DOHH2 (cell line): ENCODE data around the gene KCNIP4.

Experiments used
- H3F3A ChIP-seq: fragments of 200-600 bp; sonication (generic), shearing (Covaris generic); 2 replicates; pipeline ENCODE4 v1.6.0; 2016; ENCODE audit warnings: antibody characterized with exemption, mild to moderate bottlenecking; ENCODE audit not compliant: control insufficient read depth, insufficient read depth
- H3K27ac ChIP-seq: fragments of 200-600 bp; sonication (generic); 2 replicates; pipeline ENCODE4 v1.5.1; 2014; ENCODE audit warnings: low read depth, mild to moderate bottlenecking, low read length, moderate library complexity
- H3K27me3 ChIP-seq: fragments of 200-600 bp; sonication (generic); 2 replicates; pipeline ENCODE4 v1.6.1; 2014; ENCODE audit warnings: mild to moderate bottlenecking, low read length, mixed read lengths; ENCODE audit not compliant: control insufficient read depth
- H3K36me3 ChIP-seq: fragments of 200-600 bp; sonication (generic); 2 replicates; pipeline ENCODE4 v1.6.1; 2014; ENCODE audit warnings: mild to moderate bottlenecking, low read length, moderate library complexity, mixed read lengths; ENCODE audit not compliant: control insufficient read depth
- H3K4me1 ChIP-seq: fragments of 200-600 bp; sonication (generic); 2 replicates; pipeline ENCODE4 v1.6.1; 2014; ENCODE audit warnings: mild to moderate bottlenecking, low read length, mixed read lengths; ENCODE audit not compliant: control insufficient read depth
- H3K4me2 ChIP-seq: fragments of 200-600 bp; sonication (generic); 2 replicates; pipeline ENCODE4 v1.6.0; 2014; ENCODE audit warnings: mild to moderate bottlenecking, low read length, moderate library complexity
- H3K4me3 ChIP-seq: fragments of 200-600 bp; sonication (generic); 2 replicates; pipeline ENCODE4 v1.5.1; 2014; ENCODE audit warnings: mild to moderate bottlenecking, low read length, mixed read lengths
- H3K79me2 ChIP-seq: fragments of 200-600 bp; sonication (generic); 2 replicates; pipeline ENCODE4 v1.6.1; 2014; ENCODE audit warnings: mild to moderate bottlenecking, low read length, mixed read lengths; ENCODE audit not compliant: control insufficient read depth
- H3K9me2 ChIP-seq: fragments of 200-600 bp; sonication (generic); replicated peaks from 2 replicates; pipeline ENCODE4 v1.6.1; 2014; ENCODE audit warnings: mild to moderate bottlenecking, low read length, mixed read lengths; ENCODE audit not compliant: control insufficient read depth
- H3K9me3 ChIP-seq: fragments of 200-600 bp; sonication (generic); 2 replicates; pipeline ENCODE4 v1.6.1; 2014; ENCODE audit warnings: antibody characterized with exemption, low read length, mixed read lengths; ENCODE audit not compliant: control insufficient read depth, insufficient read depth
- H4K20me1 ChIP-seq: fragments of 200-600 bp; sonication (generic); 2 replicates; pipeline ENCODE4 v1.6.0; 2014; ENCODE audit warnings: low read depth, mild to moderate bottlenecking, antibody characterized with exemption, low read length, moderate library complexity; ENCODE audit not compliant: control insufficient read depth, insufficient read depth
- CTCF ChIP-seq: fragments of 200-600 bp; sonication (generic); IDR thresholded peaks from one replicate; pipeline ENCODE4 v1.5.1; 2014; ENCODE audit warnings: antibody characterized with exemption, mild to moderate bottlenecking, low read depth, low read length; ENCODE audit not compliant: poor library complexity, severe bottlenecking
- EZH2phosphoT487 ChIP-seq: fragments of 200-600 bp; sonication (generic); IDR thresholded peaks from 2 replicates; pipeline ENCODE4 v1.6.1; 2017; ENCODE audit warnings: borderline replicate concordance, mild to moderate bottlenecking, antibody characterized with exemption, low read length, moderate library complexity, mixed read lengths

The KCNIP4 gene

GRCh38 chr4:21802406-21802805 lies 146.2 kb downstream of the KCNIP4 start:
- Histone ChIP-seq H3K4me2 (no peak overlapping the region), H3K27ac (no peak overlapping the region), H3K4me3 (no peak overlapping the region), H3F3A (no peaks in the 10 kb centered on the region), H3K79me2 (no peaks in the 10 kb centered on the region), H3K27me3 (no peaks in the 10 kb centered on the region), H3K9me2 (no peaks in the 10 kb centered on the region), H3K9me3 (no peaks in the 10 kb centered on the region), H4K20me1 (no peaks in the 10 kb centered on the region), H3K4me1 (no peaks in the 10 kb centered on the region), H3K36me3 (no peaks in the 10 kb centered on the region)
- TF ChIP-seq EZH2phosphoT487 = no peak
- no peak for TF ChIP-seq CTCF

DNA sequence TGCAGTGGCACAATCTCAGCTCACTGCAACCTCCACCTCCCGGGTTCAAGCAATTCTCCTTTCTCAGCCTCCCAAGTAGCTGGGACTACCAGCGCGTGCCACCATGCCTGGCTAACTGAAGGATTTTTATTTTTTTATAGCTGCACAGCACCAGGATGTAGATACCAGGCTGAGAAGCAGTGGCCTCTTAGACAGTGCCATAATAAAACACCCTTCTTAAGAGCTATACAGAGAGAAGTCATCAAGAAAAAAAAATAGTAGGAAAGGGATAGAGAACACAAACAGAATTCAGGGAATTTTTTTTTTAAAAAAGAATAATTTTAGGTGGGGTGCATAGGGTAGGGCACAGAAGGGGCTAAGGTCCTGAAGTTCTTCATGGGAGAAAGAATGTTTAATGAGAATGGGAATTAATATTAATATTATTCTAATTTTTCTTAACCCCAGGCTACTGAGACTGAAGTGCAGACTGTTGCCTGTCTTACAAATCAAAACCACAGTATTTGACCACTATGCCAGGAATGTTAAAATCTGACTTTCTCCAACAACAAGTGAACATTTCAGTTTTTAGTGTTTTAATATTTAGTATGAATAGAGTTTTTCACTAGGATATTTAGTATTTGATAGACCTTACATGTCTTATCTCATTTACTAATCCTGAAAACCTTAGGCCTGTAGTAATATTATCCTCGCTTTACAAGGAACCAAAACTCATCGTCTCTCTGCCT lies 146.7 kb downstream of the KCNIP4 start:
- H3K27ac ChIP-seq = no peak overlapping the region
- H3K4me2 ChIP-seq = no peak overlapping the region

DNA sequence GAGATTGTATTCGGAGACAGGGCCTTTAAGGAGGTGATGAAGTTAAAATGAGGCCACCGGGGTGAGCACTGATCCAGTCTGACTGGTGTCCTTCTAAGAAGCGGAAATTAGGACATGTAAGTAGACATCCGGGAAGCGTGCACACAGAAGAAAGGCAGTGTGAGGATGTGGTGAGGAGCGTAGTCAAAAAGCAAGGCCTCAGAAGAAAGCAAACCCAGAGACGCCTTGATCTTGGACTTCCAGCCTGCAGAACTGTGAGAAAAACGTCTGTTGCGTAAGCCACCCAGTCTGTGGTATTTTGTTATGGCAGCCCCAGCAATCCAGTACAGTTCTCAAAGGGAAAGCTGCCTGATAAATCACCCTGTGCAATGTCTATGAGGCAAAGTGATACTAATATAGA lies 153.5 kb downstream of the KCNIP4 start:
- no peak for TF ChIP-seq CTCF
- TF ChIP-seq EZH2phosphoT487 = no peak
- no peak overlapping the region for H3K4me2 ChIP-seq
- H3K79me2 ChIP-seq = no peaks in the 10 kb centered on the region
- no peaks in the 10 kb centered on the region for H3K9me3 ChIP-seq
- H3K4me1 ChIP-seq = no peaks in the 10 kb centered on the region
- H4K20me1 ChIP-seq = no peaks in the 10 kb centered on the region
- H3K4me3 ChIP-seq = no peak overlapping the region
- H3K36me3 ChIP-seq = no peaks in the 10 kb centered on the region
- H3K27ac ChIP-seq = no peak overlapping the region
- no peaks in the 10 kb centered on the region for H3K9me2 ChIP-seq
- H3K27me3 ChIP-seq = no peaks in the 10 kb centered on the region
- H3F3A ChIP-seq = no peaks in the 10 kb centered on the region

More for the DNA sequence above, 146.7 kb downstream of the KCNIP4 start:
- no peaks in the 10 kb centered on the region for H4K20me1 ChIP-seq
- H3K36me3 ChIP-seq = no peaks in the 10 kb centered on the region
- no peaks in the 10 kb centered on the region for H3K79me2 ChIP-seq
- H3K4me1 ChIP-seq = no peaks in the 10 kb centered on the region
- H3K9me2 ChIP-seq = no peaks in the 10 kb centered on the region
- no peaks in the 10 kb centered on the region for H3F3A ChIP-seq
- H3K27me3 ChIP-seq = no peaks in the 10 kb centered on the region
- H3K4me3 ChIP-seq = no peak overlapping the region
- TF ChIP-seq EZH2phosphoT487 (no peak), CTCF (no peak)
- no peaks in the 10 kb centered on the region for H3K9me3 ChIP-seq
